ENCODE results near the gene ECHDC3. TPM values are rescaled to one million over a fixed set of nuclear protein-coding genes. Genes with fewer than 3 reads are reported as not detected.

Gene ECHDC3
- polyA plus RNA-seq, 1 of the 3 experiments (the other 2 are of a cell fraction): 13.5 TPM

DNA sequence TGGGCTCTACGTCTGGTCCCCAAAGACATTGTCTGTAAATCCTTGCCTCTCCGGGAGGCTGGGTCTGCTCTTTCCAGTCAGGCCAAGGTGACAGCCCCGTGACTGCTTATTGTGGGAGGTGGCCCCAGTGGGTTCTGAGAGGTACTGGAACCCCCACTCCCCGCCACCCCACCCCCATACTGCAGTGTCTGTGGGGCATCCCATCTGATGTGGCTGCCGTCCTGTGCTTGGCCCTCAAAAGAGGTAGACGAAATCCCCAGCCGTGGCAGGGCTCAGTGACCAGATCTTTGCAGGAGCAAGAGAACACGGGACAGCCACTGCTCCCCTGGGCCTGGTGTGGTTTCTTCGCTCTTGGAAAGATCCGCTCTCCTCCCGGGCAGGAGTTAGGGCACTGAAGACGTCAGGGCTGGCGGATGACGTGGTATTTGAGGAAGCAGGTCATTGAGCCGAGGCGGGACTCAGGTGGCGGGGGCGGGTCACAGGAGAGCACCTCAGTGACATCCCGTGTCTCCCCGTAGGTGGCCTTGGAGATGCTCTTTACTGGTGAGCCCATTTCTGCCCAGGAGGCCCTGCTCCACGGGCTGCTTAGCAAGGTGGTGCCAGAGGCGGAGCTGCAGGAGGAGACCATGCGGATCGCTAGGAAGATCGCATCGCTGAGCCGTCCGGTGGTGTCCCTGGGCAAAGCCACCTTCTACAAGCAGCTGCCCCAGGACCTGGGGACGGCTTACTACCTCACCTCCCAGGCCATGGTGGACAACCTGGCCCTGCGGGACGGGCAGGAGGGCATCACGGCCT lies 20.7 kb downstream of the ECHDC3 start:
- H3K9me2 ChIP-seq: no peaks in the 10 kb centered on the region
- no peak overlapping the region for H2AFZ ChIP-seq (ENCODE audit: low read depth)
- no peak overlapping the region for H3K9ac ChIP-seq
- no peaks in the 10 kb centered on the region for H3K36me3 ChIP-seq (replicated peaks in 1 of 2; ENCODE audit: control insufficient read depth in 1 of 2, insufficient read depth in 2 of 2, low read length in 1 of 2)
- 90% methylated on average over 14 of the region's 32 CpGs for WGBS (ENCODE audit: low lambda C conversion rate)
- no peaks in the 10 kb centered on the region for H3K9me3 ChIP-seq
- no peaks in the 10 kb centered on the region for H4K20me1 ChIP-seq (ENCODE audit: insufficient read depth)
- no peaks in the 10 kb centered on the region for H3F3A ChIP-seq (replicated peaks; ENCODE audit: insufficient read depth)
- POLR2A ChIA-PET: no interaction called here
- no peak for TF ChIP-seq RXRA (IDR thresholded peaks at IDR 0.05; ENCODE audit: borderline replicate concordance, low read depth)
- no peak for TF ChIP-seq RCOR1 (IDR thresholded peaks at IDR 0.05; ENCODE audit: low read length)
- TF ChIP-seq EP300 (IDR thresholded peaks at IDR 0.05; ENCODE audit: borderline replicate concordance in 1 of 2, low read depth in 1 of 2, low read length in 1 of 2): no peak
- no peak for TF ChIP-seq EZH2phosphoT487 (IDR thresholded peaks at IDR 0.05; ENCODE audit: borderline replicate concordance, low read depth)
- TF ChIP-seq, protein P1, sequence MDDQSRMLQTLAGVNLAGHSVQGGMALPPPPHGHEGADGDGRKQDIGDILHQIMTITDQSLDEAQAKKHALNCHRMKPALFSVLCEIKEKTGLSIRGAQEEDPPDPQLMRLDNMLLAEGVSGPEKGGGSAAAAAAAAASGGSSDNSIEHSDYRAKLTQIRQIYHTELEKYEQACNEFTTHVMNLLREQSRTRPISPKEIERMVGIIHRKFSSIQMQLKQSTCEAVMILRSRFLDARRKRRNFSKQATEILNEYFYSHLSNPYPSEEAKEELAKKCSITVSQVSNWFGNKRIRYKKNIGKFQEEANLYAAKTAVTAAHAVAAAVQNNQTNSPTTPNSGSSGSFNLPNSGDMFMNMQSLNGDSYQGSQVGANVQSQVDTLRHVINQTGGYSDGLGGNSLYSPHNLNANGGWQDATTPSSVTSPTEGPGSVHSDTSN (IDR thresholded peaks at IDR 0.05): no peak
- TF ChIP-seq, protein P2, sequence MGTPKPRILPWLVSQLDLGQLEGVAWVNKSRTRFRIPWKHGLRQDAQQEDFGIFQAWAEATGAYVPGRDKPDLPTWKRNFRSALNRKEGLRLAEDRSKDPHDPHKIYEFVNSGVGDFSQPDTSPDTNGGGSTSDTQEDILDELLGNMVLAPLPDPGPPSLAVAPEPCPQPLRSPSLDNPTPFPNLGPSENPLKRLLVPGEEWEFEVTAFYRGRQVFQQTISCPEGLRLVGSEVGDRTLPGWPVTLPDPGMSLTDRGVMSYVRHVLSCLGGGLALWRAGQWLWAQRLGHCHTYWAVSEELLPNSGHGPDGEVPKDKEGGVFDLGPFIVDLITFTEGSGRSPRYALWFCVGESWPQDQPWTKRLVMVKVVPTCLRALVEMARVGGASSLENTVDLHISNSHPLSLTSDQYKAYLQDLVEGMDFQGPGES (IDR thresholded peaks at IDR 0.05; ENCODE audit: low read depth, low read length): no peak
- TF ChIP-seq RAD21 (IDR thresholded peaks at IDR 0.05; ENCODE audit: low read length): no peak
- TF ChIP-seq, protein P3, sequence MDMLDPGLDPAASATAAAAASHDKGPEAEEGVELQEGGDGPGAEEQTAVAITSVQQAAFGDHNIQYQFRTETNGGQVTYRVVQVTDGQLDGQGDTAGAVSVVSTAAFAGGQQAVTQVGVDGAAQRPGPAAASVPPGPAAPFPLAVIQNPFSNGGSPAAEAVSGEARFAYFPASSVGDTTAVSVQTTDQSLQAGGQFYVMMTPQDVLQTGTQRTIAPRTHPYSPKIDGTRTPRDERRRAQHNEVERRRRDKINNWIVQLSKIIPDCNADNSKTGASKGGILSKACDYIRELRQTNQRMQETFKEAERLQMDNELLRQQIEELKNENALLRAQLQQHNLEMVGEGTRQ (IDR thresholded peaks at IDR 0.05; ENCODE audit: borderline replicate concordance, low read depth, low read length): no peak
- TF ChIP-seq, protein P4, sequence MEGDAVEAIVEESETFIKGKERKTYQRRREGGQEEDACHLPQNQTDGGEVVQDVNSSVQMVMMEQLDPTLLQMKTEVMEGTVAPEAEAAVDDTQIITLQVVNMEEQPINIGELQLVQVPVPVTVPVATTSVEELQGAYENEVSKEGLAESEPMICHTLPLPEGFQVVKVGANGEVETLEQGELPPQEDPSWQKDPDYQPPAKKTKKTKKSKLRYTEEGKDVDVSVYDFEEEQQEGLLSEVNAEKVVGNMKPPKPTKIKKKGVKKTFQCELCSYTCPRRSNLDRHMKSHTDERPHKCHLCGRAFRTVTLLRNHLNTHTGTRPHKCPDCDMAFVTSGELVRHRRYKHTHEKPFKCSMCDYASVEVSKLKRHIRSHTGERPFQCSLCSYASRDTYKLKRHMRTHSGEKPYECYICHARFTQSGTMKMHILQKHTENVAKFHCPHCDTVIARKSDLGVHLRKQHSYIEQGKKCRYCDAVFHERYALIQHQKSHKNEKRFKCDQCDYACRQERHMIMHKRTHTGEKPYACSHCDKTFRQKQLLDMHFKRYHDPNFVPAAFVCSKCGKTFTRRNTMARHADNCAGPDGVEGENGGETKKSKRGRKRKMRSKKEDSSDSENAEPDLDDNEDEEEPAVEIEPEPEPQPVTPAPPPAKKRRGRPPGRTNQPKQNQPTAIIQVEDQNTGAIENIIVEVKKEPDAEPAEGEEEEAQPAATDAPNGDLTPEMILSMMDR (IDR thresholded peaks at IDR 0.05): no peak
- no peak for TF ChIP-seq CHD2 (IDR thresholded peaks at IDR 0.05; ENCODE audit: low read length, partially characterized antibody)
- TF ChIP-seq MXI1 (IDR thresholded peaks at IDR 0.05; ENCODE audit: low read depth, low read length): no peak
- TF ChIP-seq REST (IDR thresholded peaks at IDR 0.05; ENCODE audit: low read depth, low read length): no peak
- no peak for TF ChIP-seq GATA2 (CRISPR knock-in tag; IDR thresholded peaks at IDR 0.05)
- TF ChIP-seq ELF1 (IDR thresholded peaks at IDR 0.05): no peak
- TF ChIP-seq RFX5 (IDR thresholded peaks at IDR 0.05; ENCODE audit: low read length): no peak
- no peak for TF ChIP-seq MEF2A (IDR thresholded peaks at IDR 0.05; ENCODE audit: borderline replicate concordance, low read depth)
- no peak for TF ChIP-seq YY1 (IDR thresholded peaks at IDR 0.05; ENCODE audit: low read depth)
- TF ChIP-seq, protein P5, sequence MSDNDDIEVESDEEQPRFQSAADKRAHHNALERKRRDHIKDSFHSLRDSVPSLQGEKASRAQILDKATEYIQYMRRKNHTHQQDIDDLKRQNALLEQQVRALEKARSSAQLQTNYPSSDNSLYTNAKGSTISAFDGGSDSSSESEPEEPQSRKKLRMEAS (IDR thresholded peaks at IDR 0.05; ENCODE audit: low read depth): no peak
- TF ChIP-seq FOXJ3 (CRISPR knock-in tag; IDR thresholded peaks at IDR 0.05): no peak
- no peak overlapping the region for H3K27ac ChIP-seq (ENCODE audit: low read depth in 2 of 2, low read length in 1 of 2)
- no peak overlapping the region for H3K4me3 ChIP-seq (ENCODE audit: low read depth in 2 of 2, low read length in 1 of 2)
- no peaks in the 10 kb centered on the region for H3K79me2 ChIP-seq (ENCODE audit: insufficient read depth)
- CTCF ChIA-PET: interaction anchor here (1.0 to 2.2 kb wide), 2 partner anchors 20 to 247 kb away, joined by 4 to 5 read pairs; no protein-coding TSS in a partner anchor
- no peak for DNase-seq
- no peaks in the 10 kb centered on the region for H3K27me3 ChIP-seq (ENCODE audit: insufficient read depth)
- H3K4me1 ChIP-seq (ENCODE audit: control insufficient read depth in 1 of 2, insufficient read depth in 2 of 2, low read depth in 1 of 2, low read length in 1 of 2): peaks cover 0 to 12% of the 10 kb centered on the region in 2 experiments; a peak in 1 of 4 replicates
- no peak overlapping the region for H3K4me2 ChIP-seq

All from SK-N-SH (cell line).